HG03060 (cell line): Measurements from ENCODE around the gene GFOD1.

Experiments used
- ATAC-seq: cut with Tn5 transposase; IDR thresholded peaks from one replicate; pipeline ENCODE4 v1.9.1; 2021; ENCODE audit warnings: low read depth, moderate number of reproducible peaks; ENCODE audit not compliant: unreplicated experiment

GFOD1 gene

DNA sequence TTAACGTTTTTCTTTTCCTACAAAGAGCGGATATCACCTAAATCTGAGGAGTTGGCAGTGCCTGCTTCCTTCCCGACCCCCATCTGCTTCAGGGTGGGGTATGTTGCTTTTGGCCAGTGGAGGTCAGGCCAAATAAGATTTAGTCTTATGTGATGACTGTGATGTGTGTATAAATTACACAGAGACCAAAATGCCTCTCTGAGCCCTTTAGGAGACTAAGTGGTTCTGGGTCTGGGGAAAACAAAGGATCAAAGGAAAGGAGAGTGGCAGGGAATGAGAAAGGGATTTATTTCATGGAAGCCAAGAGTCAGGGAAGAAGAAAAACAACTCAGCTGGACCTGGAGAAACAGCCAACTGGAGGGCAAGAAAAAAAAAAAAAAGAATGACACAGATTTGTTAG, 120.0 kb downstream of the GFOD1 start:
- no peak for ATAC-seq

DNA sequence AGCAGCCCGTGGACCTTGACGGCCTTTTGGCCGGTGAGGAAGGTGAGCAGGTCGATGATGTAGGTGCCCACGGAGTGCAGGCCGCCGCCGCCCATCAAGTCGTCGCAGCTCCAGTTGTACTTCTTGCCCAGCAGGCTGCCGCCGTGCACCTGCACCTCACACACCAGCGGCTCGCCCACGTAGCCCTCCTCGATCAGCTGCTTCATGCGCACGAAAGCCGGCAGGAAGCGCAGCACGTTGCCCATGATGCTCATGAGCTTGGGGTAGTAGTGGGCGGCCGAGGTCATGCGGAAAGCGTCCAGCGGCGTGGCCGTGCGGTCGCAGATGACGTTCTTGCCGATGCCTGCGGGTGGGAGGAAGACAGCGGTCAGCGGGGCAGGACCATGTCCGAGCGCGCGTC, 122.1 kb downstream of the GFOD1 start:
- no peak for ATAC-seq

DNA sequence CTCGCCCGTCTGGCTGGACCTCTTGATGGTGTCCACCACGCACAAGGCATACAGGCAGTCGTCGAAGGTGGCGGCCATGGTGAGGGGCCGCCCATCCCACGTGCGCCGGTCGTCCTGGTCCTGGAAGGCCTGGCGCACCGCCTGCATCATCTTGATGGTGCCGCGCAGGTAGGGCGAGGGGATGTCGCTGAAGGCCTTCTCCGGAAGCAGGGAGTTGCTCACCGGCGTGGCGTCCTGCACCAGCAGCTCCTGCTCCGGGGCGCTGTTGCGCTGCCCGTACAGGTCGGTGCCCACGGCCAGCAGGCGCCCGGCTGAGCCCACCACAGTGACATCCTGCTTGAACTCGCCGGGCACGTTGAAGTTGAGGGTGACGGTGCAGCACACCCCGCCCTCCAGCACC, 122.6 kb downstream of the GFOD1 start:
- no peak for ATAC-seq

DNA sequence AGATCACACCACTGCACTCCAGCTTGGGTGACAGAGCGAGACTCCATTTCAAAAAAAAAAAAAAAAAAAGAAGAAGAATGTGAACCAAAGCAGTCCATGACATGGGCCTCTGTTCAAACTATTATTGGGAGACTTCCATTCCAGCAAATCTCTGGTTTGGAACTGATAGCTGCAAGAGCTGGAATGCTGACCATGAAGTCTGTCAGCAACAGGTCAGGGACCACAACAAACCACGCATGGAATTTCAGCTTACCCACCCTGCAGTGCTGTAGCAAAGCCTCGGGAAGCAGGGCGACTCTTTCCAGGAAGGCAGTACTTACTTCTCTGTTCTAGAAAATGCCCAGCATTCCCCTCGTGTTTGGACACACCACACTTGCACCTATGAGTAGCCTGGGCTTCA, 125.0 kb downstream of the GFOD1 start:
- no peak for ATAC-seq

DNA sequence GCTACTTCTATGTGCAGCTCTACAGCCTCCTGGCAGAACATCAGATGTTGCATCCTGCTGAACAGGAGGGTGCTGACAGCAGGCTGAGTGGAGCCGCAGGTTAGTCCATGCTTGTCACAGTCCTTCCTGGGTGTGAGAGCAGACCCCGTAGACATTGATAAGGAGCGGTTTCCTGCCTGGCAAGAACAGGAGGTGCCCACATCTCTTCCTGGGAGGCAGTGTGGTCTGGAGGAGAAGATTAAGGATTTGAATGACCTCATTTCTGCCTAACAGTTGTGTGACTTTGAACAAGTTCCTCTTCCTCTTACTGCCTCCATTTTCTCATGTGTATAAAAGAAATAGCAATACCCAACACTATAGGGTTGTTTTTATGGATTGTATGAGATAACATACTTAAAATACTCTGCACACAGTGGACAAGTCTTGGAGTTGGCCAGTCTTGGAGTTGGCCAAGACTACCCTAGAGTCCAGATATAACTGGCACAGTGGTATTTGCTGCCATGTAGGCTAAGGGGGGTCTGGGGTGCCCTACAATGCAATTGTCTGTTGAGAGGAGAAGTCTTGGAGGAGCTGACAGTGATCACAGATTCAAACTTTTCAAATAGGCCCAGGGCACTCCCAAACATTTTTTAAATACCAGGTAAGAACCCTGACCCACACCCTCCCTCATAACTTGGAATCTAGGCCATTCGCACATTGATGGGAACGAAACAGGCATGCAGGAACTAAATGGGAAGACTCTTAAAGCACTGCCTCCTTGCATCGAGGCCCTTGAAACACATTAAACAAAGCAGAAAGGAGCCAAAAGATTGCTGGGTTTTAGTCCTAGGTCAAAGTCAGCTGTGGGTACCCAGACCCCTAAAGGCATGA, 126.5 kb downstream of the GFOD1 start:
- no peak for ATAC-seq

GRCh38 chr6:13359287-13359686, 128.1 kb downstream of the GFOD1 start:
- ATAC-seq, result no peak

- ATAC-seq, result no peak
Observed at GRCh38 chr6:13358511-13358910, 128.9 kb downstream of the GFOD1 start.

DNA sequence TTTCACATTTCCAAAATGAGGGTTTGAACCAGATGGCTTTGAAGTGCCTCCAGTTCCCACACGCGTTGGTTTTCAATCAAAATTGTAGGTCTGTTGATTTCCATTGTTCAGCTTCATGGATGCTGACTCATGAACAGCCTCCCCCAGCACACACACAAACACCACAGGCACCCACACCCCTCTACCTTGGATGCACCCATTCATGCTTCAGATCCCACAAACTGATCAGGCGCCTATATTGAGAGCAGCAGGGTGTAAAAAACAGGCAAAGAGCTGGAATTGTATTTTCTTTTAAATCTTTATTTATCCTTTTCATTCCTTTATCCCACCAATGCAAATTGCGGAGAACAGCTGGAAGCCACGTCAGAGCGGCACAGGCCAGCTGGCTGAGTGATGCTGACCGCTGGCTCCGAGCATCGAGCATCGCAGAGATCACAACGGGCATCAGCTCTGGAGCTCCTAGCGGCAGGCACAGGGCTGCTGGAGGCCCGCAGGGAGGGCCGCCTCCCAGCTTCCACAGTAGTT, 129.8 kb downstream of the GFOD1 start:
- no peak for ATAC-seq

DNA sequence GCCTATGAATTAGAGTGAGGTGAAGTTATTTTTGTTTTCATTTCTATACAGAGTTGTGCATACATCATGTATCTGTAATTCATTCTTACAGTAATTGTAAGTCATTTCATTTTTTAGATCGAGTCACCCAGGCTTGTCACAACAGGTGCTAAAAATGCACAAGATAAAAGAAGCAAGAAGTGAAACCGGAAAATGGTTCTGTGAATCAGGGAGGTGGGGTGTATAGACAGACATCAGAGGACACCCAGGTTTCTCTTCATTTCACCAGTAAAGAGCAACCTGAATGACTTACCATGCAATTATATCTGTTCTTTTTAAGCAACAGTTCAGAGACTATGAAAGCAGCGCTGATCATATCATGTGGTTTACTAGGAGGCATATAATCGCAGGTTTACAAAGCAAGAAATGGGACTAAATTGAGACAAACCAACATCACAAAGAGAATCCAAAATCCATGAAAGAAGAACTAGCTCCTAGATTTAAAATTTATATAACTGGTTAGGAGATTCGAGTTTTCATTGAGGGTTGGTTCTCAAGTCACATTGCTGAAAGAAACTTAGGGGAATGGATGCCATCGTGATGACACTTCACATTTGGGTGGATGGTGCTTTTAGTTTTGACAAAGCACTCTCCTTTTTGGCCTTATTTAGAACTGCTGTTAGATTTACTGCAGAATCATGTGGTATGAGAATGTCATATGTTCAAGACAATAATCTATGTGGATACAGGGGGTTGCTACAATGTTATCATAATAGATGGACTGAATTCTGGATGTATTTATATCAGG, 131.2 kb downstream of the GFOD1 start:
- peak; percentile 76 for ATAC-seq

GRCh38 chr6:13355043-13355945, 132.1 kb downstream of the GFOD1 start:
- ATAC-seq, result peak; percentile 28

GRCh38 chr6:13354331-13355042, 132.9 kb downstream of the GFOD1 start:
- no peak for ATAC-seq

DNA sequence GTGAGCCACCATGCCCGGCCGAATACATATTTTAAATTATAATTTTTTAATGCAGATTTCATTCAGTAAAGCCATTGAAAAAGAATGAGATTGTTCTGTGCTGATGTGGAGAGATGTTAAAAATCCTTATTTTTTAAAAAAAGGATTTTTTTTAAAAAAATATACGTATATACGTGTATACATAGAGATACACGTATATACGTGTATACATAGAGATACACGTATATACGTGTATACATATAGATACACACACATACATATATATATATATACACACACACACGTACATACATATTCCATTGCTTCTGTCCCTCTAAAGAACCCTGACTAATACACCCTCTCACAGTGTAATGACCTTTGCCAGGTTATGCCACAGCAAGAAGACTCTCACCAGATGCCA, 135.2 kb downstream of the GFOD1 start:
- no peak for ATAC-seq

- ATAC-seq, result no peak
Observed at GRCh38 chr6:13351271-13351670, 136.1 kb downstream of the GFOD1 start.

GRCh38 chr6:13349811-13350506, 137.4 kb downstream of the GFOD1 start:
- no peak for ATAC-seq

DNA sequence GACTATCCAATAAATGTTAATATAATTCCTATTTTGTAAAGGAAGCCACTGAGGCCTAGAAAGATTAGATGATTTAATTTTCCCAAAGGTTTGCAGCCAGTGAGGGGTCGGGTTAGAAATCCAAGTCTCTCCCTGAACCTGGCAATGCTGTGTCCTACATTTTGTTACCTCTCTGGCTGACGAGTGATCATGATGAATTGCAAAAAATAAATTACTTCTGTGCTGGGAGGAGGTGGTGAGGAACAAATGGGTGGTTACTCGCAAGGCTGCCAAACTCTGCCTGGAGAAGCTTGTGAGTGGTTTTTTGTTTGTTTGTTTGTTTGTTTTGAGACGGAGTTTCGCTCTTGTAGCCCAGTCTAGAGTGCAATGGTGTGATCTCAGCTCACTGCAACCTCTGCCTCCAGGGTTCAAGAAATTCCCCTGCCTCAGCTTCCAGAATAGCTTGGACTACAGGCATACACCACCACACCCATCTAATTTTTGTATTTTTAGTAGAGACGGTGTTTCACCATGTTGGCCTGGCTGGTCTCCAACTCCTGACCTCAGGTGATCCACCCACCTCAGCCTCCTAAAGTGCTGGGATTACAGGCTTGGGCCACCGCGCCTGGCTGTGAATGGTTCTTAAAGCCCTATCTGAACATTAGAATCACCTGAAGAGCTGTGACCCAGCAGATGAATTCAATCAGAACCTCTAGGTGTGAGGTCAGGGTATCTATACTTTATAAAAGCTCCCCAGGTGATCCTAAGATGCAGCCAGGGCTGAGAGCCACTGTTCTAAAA, 138.9 kb downstream of the GFOD1 start:
- no peak for ATAC-seq

DNA sequence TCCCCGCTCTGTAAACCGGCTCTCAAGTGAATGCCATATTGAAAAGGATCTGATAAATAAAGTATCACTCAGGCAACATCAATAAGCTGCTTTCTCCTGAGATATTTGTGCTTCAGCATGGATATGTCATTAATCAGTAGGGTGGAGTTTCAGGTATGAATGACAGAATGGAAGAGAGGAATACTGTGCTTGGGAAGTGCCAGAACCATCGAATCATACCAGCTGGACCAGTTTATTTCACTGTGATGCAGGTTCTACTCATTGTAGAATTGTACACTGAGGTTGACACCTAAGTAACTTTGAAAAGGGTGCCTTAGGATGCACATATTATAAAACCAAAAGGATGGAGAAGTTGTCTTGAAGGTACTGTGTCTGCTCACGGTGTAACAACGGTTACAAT, 141.2 kb downstream of the GFOD1 start:
- no peak for ATAC-seq

DNA sequence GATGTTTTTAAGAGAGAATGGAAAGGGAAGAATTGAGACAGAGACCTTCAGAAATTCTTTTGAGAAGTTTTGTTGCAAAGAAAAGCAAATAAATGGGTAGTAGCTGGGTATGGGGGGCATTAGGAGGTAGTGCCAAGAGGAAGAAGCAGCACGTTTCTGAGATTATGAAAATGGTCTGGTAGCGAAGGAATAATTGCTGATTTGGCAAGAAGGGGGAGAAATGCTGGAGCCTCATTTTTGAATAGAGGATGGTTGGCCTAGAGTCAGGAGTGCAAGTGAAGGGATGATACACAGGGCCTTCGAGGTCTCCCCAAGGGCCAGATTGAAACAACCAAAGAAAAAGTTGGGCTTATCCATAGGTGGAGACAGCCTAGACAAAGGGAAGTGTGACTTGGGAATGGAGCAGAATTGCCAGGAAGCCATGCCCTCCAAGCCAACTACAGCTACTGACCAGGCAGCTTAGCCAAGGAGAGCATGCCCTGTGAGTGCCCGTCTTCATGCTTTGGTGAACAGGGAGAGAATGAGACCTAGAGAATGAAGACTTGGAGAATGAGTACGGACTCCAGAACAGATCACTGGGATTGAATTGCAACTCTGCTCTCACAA, 144.9 kb downstream of the GFOD1 start:
- ATAC-seq, result no peak
